Panc1 (cell line): Measurements from ENCODE around the gene TAAR8. TPM values are rescaled to one million over a fixed set of nuclear protein-coding genes. Genes with fewer than 3 reads are reported as not detected.

Experiments used
- ATAC-seq: fragments of 200-7000 bp; cut with Tn5 transposase; 2 replicates; pipeline ENCODE4 v1.9.1; 2020; ENCODE audit warnings: mild to moderate bottlenecking, moderate library complexity
- BruUV-seq: library from RNA; stranded (reverse); fragments of 400-500 nt; replicated peaks from 2 replicates; lab custom pipeline; 2021; lab: Mats Ljungman, UMichigan
- CTCF ChIA-PET: fragments of 300-600 bp; sonication (Branson Sonifier 250); formaldehyde crosslinking; loops from one replicate; lab custom pipeline; 2022; ENCODE audit warnings: antibody characterized with exemption; lab: Charles Lee
- POLR2A ChIA-PET: fragments of 300-600 bp; sonication (Branson Sonifier 250); formaldehyde crosslinking; loops from one replicate; lab custom pipeline; 2022; ENCODE audit warnings: antibody characterized with exemption; lab: Charles Lee
- DNase-seq: peaks from one replicate; pipeline ENCODE4 v3.0.0-alpha.2; 2010; ENCODE audit warnings: low read depth, low spot score
- H3K27ac ChIP-seq: 2 replicates; pipeline ENCODE4 v1.5.1; 2011; ENCODE audit warnings: mild to moderate bottlenecking, low read length, inconsistent platforms
- H3K27me3 ChIP-seq: fragments of 200-500 bp; sonication (Bioruptor generic); 2 replicates; pipeline ENCODE4 v1.6.0; 2014; ENCODE audit warnings: low read length, inconsistent platforms; ENCODE audit not compliant: control insufficient read depth, insufficient read depth
- H3K36me3 ChIP-seq: fragments of 200-500 bp; sonication (Bioruptor generic); 2 replicates; pipeline ENCODE4 v1.5.1; 2014; ENCODE audit warnings: inconsistent platforms, mild to moderate bottlenecking, low read length, moderate library complexity; ENCODE audit not compliant: control insufficient read depth, insufficient read depth
- H3K4me1 ChIP-seq: 2 replicates; pipeline ENCODE4 v1.5.1; 2011; ENCODE audit warnings: inconsistent platforms, mild to moderate bottlenecking, low read length, moderate library complexity; ENCODE audit not compliant: control insufficient read depth, insufficient read depth
- H3K4me3 ChIP-seq, 2 experiments: 2 replicates each; pipeline ENCODE4 v1.5.1; 2011 to 2012; ENCODE audit warnings: low read depth in 2 of 2, low read length in 2 of 2, mild to moderate bottlenecking in 2 of 2, inconsistent platforms in 1 of 2, moderate library complexity in 1 of 2
- H3K9me3 ChIP-seq: fragments of 200-500 bp; sonication (Bioruptor generic); 2 replicates; pipeline ENCODE4 v1.5.1; 2014; ENCODE audit warnings: low read depth, mild to moderate bottlenecking, inconsistent platforms, low read length, moderate library complexity; ENCODE audit not compliant: control insufficient read depth, insufficient read depth
- CTCF ChIP-seq: fragments of 450-650 bp; IDR thresholded peaks from 2 replicates; pipeline ENCODE4 v1.5.1; 2017; ENCODE audit warnings: mild to moderate bottlenecking
- POLR2AphosphoS5 ChIP-seq: IDR thresholded peaks from 2 replicates; pipeline ENCODE4 v1.6.1; 2012; ENCODE audit warnings: mild to moderate bottlenecking, low read depth, low read length, moderate library complexity
- SIN3A ChIP-seq: IDR thresholded peaks from 2 replicates; pipeline ENCODE4 v1.6.1; 2012; ENCODE audit warnings: low read depth, mild to moderate bottlenecking, low read length, moderate library complexity, borderline replicate concordance; ENCODE audit not compliant: insufficient read depth
- TCF7L2 ChIP-seq: IDR thresholded peaks from 2 replicates; pipeline ENCODE4 v1.6.1; 2011; ENCODE audit warnings: mild to moderate bottlenecking, low read depth, low read length, inconsistent platforms
- in situ Hi-C: cut with HindIII; loops from 2 replicates; pipeline ENCODE4 v1.10.0; 2016; ENCODE audit warnings: low sequenced_read_pairs, low pct_unique_long_range_greater_than_20kb
- intact Hi-C: fragments of 100-400 bp; cut with micrococcal nuclease; formaldehyde crosslinking; loops from one replicate; pipeline ENCODE4 v1.10.0; 2022; ENCODE audit not compliant: unreplicated experiment
- total RNA-seq: library from RNA; stranded (reverse); gene quantifications from one replicate; pipeline ENCODE4 v1.2.1, GENCODE V29; 2021; ENCODE audit not compliant: unreplicated experiment
- TF ChIP-seq, protein P1 (sequence below), 2 experiments: IDR thresholded peaks; 2 replicates each; pipeline ENCODE4 v1.6.1; 2011 to 2012; ENCODE audit warnings: low read depth in 2 of 2, control low read depth in 1 of 2, low read length in 1 of 2, mild to moderate bottlenecking in 1 of 2, moderate library complexity in 1 of 2; ENCODE audit not compliant: insufficient read depth in 1 of 2

Gene TAAR8
- total RNA-seq, 1 experiment from 2014 or later: not detected

GRCh38 chr6:132505158-132505557, 47.3 kb upstream of the TAAR8 start:
- no peaks in the 10 kb centered on the region for H3K4me1 ChIP-seq
- no peak overlapping the region for H3K27ac ChIP-seq
- DNase-seq (no peak), ATAC-seq (no peak)
- no peak overlapping the region for H3K4me3 ChIP-seq
- TF ChIP-seq, protein P1, sequence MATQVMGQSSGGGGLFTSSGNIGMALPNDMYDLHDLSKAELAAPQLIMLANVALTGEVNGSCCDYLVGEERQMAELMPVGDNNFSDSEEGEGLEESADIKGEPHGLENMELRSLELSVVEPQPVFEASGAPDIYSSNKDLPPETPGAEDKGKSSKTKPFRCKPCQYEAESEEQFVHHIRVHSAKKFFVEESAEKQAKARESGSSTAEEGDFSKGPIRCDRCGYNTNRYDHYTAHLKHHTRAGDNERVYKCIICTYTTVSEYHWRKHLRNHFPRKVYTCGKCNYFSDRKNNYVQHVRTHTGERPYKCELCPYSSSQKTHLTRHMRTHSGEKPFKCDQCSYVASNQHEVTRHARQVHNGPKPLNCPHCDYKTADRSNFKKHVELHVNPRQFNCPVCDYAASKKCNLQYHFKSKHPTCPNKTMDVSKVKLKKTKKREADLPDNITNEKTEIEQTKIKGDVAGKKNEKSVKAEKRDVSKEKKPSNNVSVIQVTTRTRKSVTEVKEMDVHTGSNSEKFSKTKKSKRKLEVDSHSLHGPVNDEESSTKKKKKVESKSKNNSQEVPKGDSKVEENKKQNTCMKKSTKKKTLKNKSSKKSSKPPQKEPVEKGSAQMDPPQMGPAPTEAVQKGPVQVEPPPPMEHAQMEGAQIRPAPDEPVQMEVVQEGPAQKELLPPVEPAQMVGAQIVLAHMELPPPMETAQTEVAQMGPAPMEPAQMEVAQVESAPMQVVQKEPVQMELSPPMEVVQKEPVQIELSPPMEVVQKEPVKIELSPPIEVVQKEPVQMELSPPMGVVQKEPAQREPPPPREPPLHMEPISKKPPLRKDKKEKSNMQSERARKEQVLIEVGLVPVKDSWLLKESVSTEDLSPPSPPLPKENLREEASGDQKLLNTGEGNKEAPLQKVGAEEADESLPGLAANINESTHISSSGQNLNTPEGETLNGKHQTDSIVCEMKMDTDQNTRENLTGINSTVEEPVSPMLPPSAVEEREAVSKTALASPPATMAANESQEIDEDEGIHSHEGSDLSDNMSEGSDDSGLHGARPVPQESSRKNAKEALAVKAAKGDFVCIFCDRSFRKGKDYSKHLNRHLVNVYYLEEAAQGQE (IDR thresholded peaks at IDR 0.05; ENCODE audit: insufficient read depth in 1 of 2, low read depth in 2 of 2, low read length in 1 of 2): no peak
- TF ChIP-seq TCF7L2 (no peak), SIN3A (no peak), CTCF (no peak), POLR2AphosphoS5 (no peak)
- POLR2A ChIA-PET: no interaction called here
- BruUV-seq: no TSS peak
- CTCF ChIA-PET: no interaction called here
- H3K9me3 ChIP-seq: no peaks in the 10 kb centered on the region
- in situ Hi-C loops: no loop called here
- H3K27me3 ChIP-seq: no peaks in the 10 kb centered on the region
- intact Hi-C loops: no loop called here
- H3K36me3 ChIP-seq: peaks cover 10% of the 10 kb centered on the region

GRCh38 chr6:132506461-132506860, 46.0 kb upstream of the TAAR8 start:
- no peaks in the 10 kb centered on the region for H3K9me3 ChIP-seq
- no peak overlapping the region for H3K27ac ChIP-seq
- ChIA-PET POLR2A (no interaction called here), CTCF (no interaction called here)
- no peak for DNase-seq
- peaks cover 3% of the 10 kb centered on the region; the same call in 1 of the 2 replicates for H3K36me3 ChIP-seq
- no peak for ATAC-seq
- H3K27me3 ChIP-seq: no peaks in the 10 kb centered on the region
- BruUV-seq: no TSS peak
- intact Hi-C loops: no loop called here
- in situ Hi-C loops: no loop called here
- peaks cover 10% of the 10 kb centered on the region for H3K4me1 ChIP-seq
- no peak overlapping the region for H3K4me3 ChIP-seq
- TF ChIP-seq, protein P1 (IDR thresholded peaks at IDR 0.05; ENCODE audit: insufficient read depth in 1 of 2, low read depth in 2 of 2, low read length in 1 of 2): no peak
- TF ChIP-seq TCF7L2 (no peak), POLR2AphosphoS5 (no peak), SIN3A (no peak), CTCF (no peak)
